GM21619 (cell line): ENCODE data around the gene YWHAH.

Source experiments
- ATAC-seq: cut with Tn5 transposase; IDR thresholded peaks from one replicate; pipeline ENCODE4 v1.9.1; 2021; ENCODE audit not compliant: unreplicated experiment

The YWHAH gene

GRCh38 chr22:31922534-31922933 lies 21.8 kb upstream of the YWHAH start:
- ATAC-seq: no peak

- no peak for ATAC-seq
Measured at GRCh38 chr22:31923136-31923535, 21.2 kb upstream of the YWHAH start.

DNA sequence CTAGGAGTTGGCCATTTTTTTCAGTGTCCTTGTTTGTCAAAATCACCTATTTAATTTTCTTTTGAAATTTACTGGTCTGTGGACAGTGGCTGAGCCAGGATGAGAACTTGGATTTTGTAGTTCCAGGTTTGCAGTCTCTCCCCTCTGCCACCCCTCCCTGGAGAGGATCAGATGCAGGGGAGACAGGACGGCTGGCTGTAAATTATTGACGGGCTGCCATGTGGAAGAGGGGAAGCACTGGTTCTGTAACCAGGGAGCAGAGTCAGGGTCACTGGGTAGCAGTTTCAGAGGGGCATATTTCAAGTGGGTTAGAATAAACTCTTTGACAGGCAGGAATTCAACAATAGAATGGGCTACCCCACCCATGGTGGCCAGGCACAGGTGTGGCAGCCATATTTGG lies 20.6 kb upstream of the YWHAH start:
- ATAC-seq: no peak

DNA sequence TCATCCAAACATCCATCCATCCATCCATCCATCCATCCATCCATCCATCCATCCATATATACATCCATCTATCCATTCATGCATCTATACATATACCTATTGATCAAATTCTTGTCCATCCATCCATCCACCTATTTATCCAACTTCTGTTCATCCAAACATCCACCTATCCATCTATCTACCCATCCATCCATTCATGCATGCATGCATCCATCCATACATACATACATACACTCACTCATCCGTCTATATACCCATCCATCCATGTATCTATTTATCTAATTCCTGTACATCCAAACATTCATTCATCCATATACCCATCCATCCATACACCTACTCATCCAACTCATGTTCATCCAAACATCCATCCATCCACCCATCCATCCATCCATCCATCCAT lies 19.3 kb upstream of the YWHAH start:
- ATAC-seq: no peak

DNA sequence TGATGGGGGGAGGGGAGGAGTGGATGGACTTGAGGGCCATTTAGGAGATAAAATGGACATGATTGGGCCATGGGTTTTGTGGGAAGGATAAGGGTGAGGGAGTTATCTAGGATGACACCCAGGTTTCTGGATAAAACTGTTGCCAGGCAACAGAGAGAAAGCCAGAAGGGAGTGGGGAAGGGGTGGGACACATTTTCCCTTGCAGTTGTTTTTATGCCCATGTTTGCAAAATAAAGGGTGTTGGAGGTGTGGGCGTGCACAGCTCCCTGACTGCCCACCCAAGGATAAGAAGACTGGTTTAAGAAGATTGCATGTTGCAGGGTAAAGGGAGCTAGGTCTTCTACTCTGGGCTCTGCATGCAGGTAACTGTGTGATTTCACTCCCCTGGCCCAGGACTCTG lies 18.3 kb upstream of the YWHAH start:
- ATAC-seq: no peak

- ATAC-seq: no peak
Measured at GRCh38 chr22:31926969-31927368, 17.4 kb upstream of the YWHAH start.

GRCh38 chr22:31927562-31927961 lies 16.8 kb upstream of the YWHAH start:
- ATAC-seq: no peak

DNA sequence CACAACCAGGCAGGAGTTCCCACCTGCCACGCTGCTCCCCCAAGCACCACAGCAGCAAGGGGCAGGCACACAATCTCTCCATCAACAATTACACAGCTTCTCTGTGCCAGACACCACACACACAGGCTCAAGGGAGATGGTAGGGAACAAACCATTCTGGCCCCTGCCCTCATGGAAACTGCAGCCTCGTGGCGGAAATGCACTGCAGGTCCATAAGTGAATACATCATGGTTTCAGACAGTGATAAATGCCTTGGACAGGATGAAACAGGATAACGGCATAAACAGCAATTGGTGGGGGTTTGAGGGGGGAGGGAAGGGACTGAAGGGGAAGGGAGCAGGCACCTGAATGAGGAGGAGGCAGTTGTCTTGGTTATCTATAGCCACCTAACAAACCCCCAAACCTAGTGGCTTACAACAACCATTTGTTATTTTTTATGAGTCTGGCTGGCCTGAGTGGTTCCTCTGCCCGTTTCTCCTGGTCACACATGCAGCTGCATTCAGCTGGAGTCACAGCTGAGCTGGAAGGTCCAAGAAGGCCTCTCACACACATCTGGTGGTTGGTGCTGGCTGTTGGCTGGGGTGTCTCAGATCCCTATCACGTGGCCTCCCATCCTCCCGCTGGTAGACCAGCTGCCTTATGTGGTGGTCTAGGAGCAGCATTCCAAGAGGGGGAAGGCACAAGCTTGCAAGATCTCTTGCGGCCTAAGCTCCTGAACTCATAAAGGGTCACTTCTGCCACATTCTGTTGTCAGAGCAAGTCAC lies 15.0 kb upstream of the YWHAH start:
- no peak for ATAC-seq

DNA sequence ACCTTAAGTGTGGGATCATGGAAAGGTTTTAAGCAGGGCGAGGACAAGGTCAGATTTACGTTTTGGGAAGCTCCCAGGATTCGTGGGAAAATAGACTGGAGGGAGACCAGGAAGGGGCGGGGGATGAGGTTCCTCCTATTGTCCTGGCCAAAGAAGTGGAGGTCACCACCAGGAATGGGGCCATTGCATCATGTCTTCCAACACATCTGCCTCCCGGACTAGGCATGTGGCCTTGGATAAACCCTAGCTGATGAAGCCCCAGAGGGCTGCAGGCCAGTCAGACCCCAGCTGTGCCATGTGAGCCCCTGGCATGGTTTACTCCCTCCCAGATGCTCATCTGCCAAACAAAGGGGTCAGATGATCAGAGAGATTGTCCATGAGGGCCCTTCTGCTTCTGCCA lies 11.5 kb upstream of the YWHAH start:
- no peak for ATAC-seq

- ATAC-seq: no peak
Measured at GRCh38 chr22:31933406-31933805, 10.9 kb upstream of the YWHAH start.

DNA sequence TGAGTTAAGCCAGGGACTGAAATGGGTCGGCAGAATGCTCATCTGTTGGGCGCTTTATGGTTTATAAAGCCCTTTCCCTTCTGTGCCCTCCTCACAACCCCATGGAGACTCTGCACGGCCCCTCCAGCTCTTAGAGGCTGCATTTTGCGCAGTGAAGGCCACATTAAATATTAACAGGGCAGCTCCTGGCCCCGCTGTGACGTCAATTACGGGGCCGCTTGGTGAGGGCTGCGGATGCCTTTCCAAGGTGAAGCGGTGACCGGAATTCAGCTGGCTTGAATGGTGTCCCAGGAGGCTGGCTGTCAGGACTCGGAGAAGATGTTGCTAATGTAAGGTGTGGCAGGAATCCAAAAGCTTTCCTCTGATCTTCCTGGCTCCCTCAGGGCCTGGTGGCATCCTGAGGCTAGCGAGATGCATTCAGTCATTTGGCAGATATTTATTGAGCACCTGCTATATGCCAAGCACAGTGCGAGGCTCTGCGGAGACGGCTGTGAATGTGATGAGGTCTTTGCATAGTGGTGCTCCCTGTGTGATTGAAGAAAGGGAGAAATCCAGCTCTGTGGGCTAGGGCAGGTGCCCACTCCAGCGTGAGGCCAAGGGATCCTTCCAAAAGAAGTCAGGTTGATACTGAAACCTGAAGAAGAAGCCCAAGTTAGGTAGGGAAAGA lies 10.4 kb upstream of the YWHAH start:
- no peak for ATAC-seq

GRCh38 chr22:31935961-31936635 lies 8.2 kb upstream of the YWHAH start:
- ATAC-seq: no peak

- ATAC-seq: no peak
Measured at GRCh38 chr22:31937341-31937740, 7.0 kb upstream of the YWHAH start.

DNA sequence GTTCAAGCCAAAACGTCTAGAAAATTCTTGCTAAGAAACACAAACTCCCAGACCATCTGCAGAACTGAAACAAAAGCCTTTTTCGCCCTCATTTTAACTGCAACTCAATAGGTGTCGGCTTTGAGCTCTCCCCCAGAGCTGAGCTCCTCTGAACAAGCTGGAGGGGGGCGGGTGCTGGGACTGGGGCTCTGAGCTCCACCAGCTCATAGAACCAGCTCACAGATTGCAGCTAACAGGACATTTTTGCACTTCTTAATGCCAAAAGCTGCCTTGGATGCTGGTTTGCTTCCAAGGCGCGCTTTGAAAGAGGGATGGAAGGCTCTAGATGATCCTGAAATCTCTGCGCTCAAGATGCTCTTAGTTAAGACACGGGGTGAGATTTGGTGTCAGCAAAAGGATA lies 6.0 kb upstream of the YWHAH start:
- ATAC-seq: no peak

DNA sequence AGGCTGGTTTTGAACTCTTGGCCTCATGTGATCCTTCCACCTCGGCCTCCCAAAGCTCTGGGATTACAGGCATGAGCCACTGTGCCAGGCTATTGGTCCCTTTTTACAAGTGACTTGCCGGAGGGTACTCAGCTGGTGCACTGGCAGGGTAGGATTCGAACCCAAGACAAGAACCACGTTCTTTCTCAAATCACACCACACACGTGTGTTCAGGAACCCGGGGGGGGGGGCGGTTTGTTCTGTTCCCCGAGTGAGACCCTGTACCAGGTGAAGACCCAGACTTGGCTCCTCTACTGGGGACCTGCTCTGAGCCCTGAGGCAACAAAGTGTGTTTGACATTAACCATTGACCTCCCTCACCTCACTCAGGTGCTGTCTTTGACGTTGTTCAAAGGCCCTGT lies 3.8 kb upstream of the YWHAH start:
- ATAC-seq: no peak

GRCh38 chr22:31942091-31942490 lies 2.2 kb upstream of the YWHAH start:
- no peak for ATAC-seq

DNA sequence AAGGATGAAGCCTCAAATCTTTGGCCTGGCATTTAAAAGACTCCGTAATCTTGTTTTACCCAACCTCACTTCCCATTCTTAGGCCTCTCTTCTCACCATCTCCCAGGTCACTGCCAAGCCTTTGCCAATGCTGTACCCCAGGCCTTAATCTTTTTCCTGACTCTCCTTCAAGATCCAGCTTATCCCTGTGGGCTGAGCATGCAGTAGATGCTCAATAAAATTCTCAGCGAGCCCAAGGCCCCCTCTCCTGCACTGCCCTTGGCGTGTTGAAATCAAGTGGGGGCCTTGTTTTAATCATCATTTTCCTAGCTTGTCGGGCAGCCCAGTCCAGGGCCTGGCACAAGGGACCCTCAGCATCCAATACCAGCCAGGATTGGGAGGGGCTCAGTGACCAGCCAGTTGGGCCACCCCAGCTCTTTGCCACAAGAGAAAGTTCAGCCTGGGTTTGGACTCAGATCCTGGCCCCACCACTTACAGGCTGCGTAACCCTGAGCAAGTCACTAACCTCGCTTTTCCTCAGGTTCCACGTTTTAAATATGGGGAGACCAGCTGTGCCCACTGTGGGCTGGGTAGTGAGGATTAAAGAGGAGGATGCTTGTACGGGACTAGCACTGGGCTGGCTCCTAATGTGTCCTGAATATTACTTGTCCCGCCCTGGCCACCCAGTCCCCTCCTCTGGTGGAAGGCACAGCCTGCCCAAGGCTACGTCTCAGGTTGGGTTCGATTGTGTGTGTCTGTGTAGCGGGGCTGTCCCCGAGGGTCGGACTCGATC lies 943 bp upstream of the YWHAH start:
- ATAC-seq: no peak

DNA sequence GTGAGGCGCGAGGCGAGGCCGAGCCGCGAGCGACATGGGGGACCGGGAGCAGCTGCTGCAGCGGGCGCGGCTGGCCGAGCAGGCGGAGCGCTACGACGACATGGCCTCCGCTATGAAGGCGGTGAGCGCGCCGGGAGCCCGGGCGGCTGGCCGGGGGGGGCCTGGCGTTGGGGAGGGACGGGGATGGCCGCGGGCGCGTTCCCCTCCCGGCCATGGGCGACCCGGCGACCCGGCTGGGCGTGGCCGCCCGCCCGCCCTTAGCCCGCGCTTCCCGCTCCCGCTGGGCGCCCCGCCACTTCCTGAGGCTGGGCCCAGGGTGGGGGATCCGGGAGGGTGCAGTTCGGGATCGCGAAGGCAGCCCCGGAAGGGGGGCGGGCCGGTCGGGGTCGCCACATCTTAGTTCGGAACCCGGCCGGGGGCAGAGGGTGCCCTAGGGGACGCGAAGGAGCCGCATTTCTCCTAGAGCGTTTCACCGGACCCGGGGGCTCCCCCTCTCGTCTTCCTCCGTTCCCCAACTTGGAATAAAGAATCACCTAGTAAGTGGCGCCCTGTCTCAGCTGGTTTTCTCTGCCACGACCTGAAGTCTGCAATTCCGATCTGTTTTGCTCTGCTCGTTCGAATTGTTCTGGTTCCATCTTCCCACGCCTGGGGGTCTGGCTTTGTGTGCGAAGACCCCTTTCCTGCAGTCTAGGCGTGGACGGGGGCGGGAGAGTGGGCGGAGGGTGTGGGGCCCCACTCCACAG lies 536 bp downstream of the YWHAH start:
- ATAC-seq: peak; percentile 20

- ATAC-seq: no peak
Measured at GRCh38 chr22:31945443-31945855, 1.1 kb downstream of the YWHAH start.

DNA sequence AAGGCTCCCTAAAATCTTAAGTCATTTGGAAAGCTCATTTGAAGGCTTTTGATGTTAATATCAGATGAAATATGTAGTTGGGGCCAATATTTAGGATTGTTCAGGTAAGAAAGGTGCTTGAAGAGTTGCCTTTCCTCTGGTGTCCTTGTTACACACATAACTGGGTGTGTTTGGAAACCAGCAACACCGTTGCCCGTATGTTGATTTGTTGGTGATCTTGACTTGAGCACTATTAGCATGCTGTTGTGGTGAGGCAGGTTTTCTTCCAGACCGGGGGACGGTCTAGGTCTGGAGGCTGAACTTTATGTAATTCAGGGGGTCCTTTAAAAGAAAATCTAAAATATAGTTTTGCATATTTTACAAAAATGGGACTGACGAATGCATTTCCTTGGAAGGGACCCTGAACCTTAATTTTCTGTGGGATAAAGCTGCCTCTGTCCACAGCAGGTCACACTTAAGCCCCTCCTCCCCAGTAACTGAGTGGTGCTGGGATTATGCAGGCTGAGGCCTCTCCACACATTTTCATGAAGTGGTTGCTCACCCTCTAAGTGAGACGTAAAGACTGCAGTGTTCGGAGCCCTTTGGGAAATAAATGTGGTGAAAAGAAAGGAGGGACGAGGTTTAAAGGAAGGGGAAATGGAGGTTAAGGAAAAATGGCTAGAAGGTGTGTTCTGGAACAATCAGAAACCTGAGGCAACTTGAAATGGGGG lies 1.8 kb downstream of the YWHAH start:
- no peak for ATAC-seq
